ENCODE measurements around the gene BBS1. TPM values are rescaled to one million over a fixed set of nuclear protein-coding genes. Genes with fewer than 3 reads are reported as not detected.
"Not testable (repeated sequence)": the region's sequence is repeated elsewhere in the genome, so short reads cannot be mapped to it uniquely, and the experiment has no call there.

BBS1 gene
- total RNA-seq (11.0 TPM), polyA plus RNA-seq (14.1 TPM)
- long read RNA-seq, donor 1, result 0 reads
- long read RNA-seq, donor 2, result 0 reads
- long read RNA-seq, donor 3, partial matches to known transcripts, result 0 of 2 reads
- long read RNA-seq, donor 3, other reads (novel, unspliced or antisense), result 0 of 2 reads
- long read RNA-seq, donor 4, partial matches to known transcripts, result 0 of 7 reads
- long read RNA-seq, donor 4, other reads (novel, unspliced or antisense), result 5 of 7 reads
- long read RNA-seq, donor 5, transcript BBS1-201 (17 exons, 3,423 nt), result major isoform, 8 of 9 reads
- long read RNA-seq, donor 5, partial matches to known transcripts, result 0 of 9 reads
- long read RNA-seq, donor 5, other reads (novel, unspliced or antisense), result 0 of 9 reads
- long read RNA-seq, donor 6, partial matches to known transcripts, result 0 of 1 reads
- long read RNA-seq, donor 6, other reads (novel, unspliced or antisense), result 0 of 1 reads
- long read RNA-seq, donor 7, partial matches to known transcripts, result 0 of 3 reads
- long read RNA-seq, donor 7, other reads (novel, unspliced or antisense), result 0 of 3 reads
- long read RNA-seq, donor 8, partial matches to known transcripts, result 0 of 3 reads
- long read RNA-seq, donor 8, other reads (novel, unspliced or antisense), result 0 of 3 reads
- long read RNA-seq, donor 9, result 0 reads
- long read RNA-seq, donor 10, partial matches to known transcripts, result 0 of 2 reads
- long read RNA-seq, donor 10, other reads (novel, unspliced or antisense), result 0 of 2 reads

- WGBS, result 3% methylated on average over 31 of the region's 31 CpGs
- H3K36me3 ChIP-seq (ENCODE audit: control insufficient read depth in 2 of 2, insufficient read depth in 2 of 2, low read length in 1 of 2), result peaks cover 11 to 14% of the 10 kb centered on the region in 2 donors
- peak; percentile 43 to 84 (median 63) for DNase-seq (ENCODE audit: low read depth in 6 of 9, low spot score in 9 of 9)
Measured at GRCh38 chr11:66510271-66510989, at the start of gene BBS1. Gene BBS1, plus strand, starts transcription at chr11:66510635. Its CDS starts 25 bp downstream, at chr11:66510660.

GRCh38 chr11:66462010-66462409, 48.4 kb upstream of the BBS1 start:
- Histone ChIP-seq H3K4me1 (ENCODE audit: control insufficient read depth in 2 of 2, insufficient read depth in 2 of 2, low read length in 2 of 2) (peaks cover 0 to 19% of the 10 kb centered on the region in 2 donors), H3K27me3 (ENCODE audit: control insufficient read depth in 2 of 2, insufficient read depth in 1 of 2, low read length in 1 of 2) (no peaks in the 10 kb centered on the region), H3K27ac (ENCODE audit: low read depth in 1 of 2, low read length in 1 of 2) (no peak overlapping the region), H3K9me3 (ENCODE audit: control insufficient read depth in 2 of 2, insufficient read depth in 1 of 2, low read length in 1 of 2) (peaks cover 0 to 7% of the 10 kb centered on the region in 2 donors), H3K4me3 (ENCODE audit: low read length in 2 of 2) (no peak overlapping the region), H3K36me3 (ENCODE audit: control insufficient read depth in 2 of 2, insufficient read depth in 2 of 2, low read length in 1 of 2) (no peaks in the 10 kb centered on the region)
- no peak for DNase-seq (ENCODE audit: low read depth in 6 of 9, low spot score in 9 of 9)

More at GRCh38 chr11:66510271-66510989, at the start of gene BBS1:
- peak within 1 kb of the TSS; percentile 56 to 74 for H3K4me3 ChIP-seq (ENCODE audit: low read length in 2 of 2)
- H3K4me1 ChIP-seq (ENCODE audit: control insufficient read depth in 2 of 2, insufficient read depth in 2 of 2, low read length in 2 of 2), result peaks cover 5 to 10% of the 10 kb centered on the region in 2 donors
- H3K27ac ChIP-seq (ENCODE audit: low read depth in 1 of 2, low read length in 1 of 2), result peak within 1 kb of the TSS; percentile 3 to 22
- H3K27me3 ChIP-seq (ENCODE audit: control insufficient read depth in 2 of 2, insufficient read depth in 1 of 2, low read length in 1 of 2), result no peaks in the 10 kb centered on the region
- no peaks in the 10 kb centered on the region for H3K9me3 ChIP-seq (ENCODE audit: control insufficient read depth in 2 of 2, insufficient read depth in 1 of 2, low read length in 1 of 2)

DNA sequence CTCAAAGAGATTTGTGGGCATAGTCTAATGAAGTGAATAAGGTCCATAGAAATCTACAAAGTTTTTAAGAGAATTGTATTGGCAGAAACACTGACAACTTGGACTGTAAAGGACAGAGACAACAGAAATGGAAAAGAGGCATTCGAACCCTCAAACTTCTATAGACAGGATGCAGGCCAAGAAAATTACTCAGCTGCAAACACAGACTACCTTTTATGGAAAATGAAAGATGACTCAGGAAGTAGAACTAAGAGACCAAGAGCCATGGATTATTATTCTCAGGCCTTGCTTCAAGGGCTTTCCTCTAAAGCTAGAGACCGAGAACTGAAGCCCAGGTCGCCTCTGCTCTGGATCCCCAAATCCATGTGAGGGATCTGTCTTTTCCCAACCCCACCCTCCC, 47.5 kb upstream of the BBS1 start:
- Histone ChIP-seq H3K27ac (ENCODE audit: low read depth in 1 of 2, low read length in 1 of 2) (no peak overlapping the region), H3K36me3 (ENCODE audit: control insufficient read depth in 2 of 2, insufficient read depth in 2 of 2, low read length in 1 of 2) (no peaks in the 10 kb centered on the region), H3K4me3 (ENCODE audit: low read length in 2 of 2) (no peak overlapping the region), H3K4me1 (ENCODE audit: control insufficient read depth in 2 of 2, insufficient read depth in 2 of 2, low read length in 2 of 2) (peaks cover 6 to 27% of the 10 kb centered on the region in 2 donors), H3K9me3 (ENCODE audit: control insufficient read depth in 2 of 2, insufficient read depth in 1 of 2, low read length in 1 of 2) (peaks cover 0 to 7% of the 10 kb centered on the region in 2 donors), H3K27me3 (ENCODE audit: control insufficient read depth in 2 of 2, insufficient read depth in 1 of 2, low read length in 1 of 2) (peaks cover 0 to 7% of the 10 kb centered on the region in 2 donors)
- no peak for DNase-seq (ENCODE audit: low read depth in 6 of 9, low spot score in 9 of 9)
- 94% methylated on average over 3 of the region's 3 CpGs for WGBS

GRCh38 chr11:66464116-66464515, 46.3 kb upstream of the BBS1 start:
- not testable (repeated sequence) for H3K9me3 ChIP-seq (ENCODE audit: control insufficient read depth in 2 of 2, insufficient read depth in 1 of 2, low read length in 1 of 2); H3K27ac ChIP-seq (ENCODE audit: low read depth in 1 of 2, low read length in 1 of 2); H3K36me3 ChIP-seq (ENCODE audit: control insufficient read depth in 2 of 2, insufficient read depth in 2 of 2, low read length in 1 of 2); H3K4me3 ChIP-seq (ENCODE audit: low read length in 2 of 2); DNase-seq (ENCODE audit: low read depth in 6 of 9, low spot score in 9 of 9); H3K27me3 ChIP-seq (ENCODE audit: control insufficient read depth in 2 of 2, insufficient read depth in 1 of 2, low read length in 1 of 2)
- H3K4me1 ChIP-seq (ENCODE audit: control insufficient read depth in 2 of 2, insufficient read depth in 2 of 2, low read length in 2 of 2), result peaks cover 6 to 30% of the 10 kb centered on the region in 2 donors
- 99% methylated on average over 5 of the region's 5 CpGs for WGBS

DNA sequence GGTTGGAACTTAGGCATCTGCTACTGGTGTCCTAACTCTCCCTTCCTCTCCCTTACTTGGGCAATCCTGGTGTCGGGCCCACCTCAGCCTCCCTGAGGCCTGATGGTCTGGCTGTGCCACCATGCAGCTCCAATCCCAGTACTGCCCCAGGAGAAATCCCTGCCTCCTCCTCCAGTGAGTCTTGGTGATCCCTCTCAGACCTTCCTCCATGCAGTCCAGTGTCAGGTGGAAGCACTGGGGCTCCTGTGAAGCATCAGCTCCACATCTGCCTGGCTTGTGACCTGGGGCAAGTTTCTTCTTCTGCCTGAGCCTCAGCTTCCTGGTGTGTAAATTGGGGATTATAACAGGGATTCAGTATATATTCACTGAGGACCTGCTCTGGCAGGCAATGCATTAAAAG, 45.5 kb upstream of the BBS1 start:
- Histone ChIP-seq H3K4me3 (ENCODE audit: low read length in 2 of 2) (no peak overlapping the region), H3K27ac (ENCODE audit: low read depth in 1 of 2, low read length in 1 of 2) (no peak overlapping the region), H3K36me3 (ENCODE audit: control insufficient read depth in 2 of 2, insufficient read depth in 2 of 2, low read length in 1 of 2) (no peaks in the 10 kb centered on the region), H3K9me3 (ENCODE audit: control insufficient read depth in 2 of 2, insufficient read depth in 1 of 2, low read length in 1 of 2) (peaks cover 0 to 7% of the 10 kb centered on the region in 2 donors), H3K4me1 (ENCODE audit: control insufficient read depth in 2 of 2, insufficient read depth in 2 of 2, low read length in 2 of 2) (peaks cover 6 to 30% of the 10 kb centered on the region in 2 donors), H3K27me3 (ENCODE audit: control insufficient read depth in 2 of 2, insufficient read depth in 1 of 2, low read length in 1 of 2) (peaks cover 0 to 10% of the 10 kb centered on the region in 2 donors)
- WGBS, result 100% methylated on average over 1 of the region's 1 CpG
- no peak for DNase-seq (ENCODE audit: low read depth in 6 of 9, low spot score in 9 of 9)

DNA sequence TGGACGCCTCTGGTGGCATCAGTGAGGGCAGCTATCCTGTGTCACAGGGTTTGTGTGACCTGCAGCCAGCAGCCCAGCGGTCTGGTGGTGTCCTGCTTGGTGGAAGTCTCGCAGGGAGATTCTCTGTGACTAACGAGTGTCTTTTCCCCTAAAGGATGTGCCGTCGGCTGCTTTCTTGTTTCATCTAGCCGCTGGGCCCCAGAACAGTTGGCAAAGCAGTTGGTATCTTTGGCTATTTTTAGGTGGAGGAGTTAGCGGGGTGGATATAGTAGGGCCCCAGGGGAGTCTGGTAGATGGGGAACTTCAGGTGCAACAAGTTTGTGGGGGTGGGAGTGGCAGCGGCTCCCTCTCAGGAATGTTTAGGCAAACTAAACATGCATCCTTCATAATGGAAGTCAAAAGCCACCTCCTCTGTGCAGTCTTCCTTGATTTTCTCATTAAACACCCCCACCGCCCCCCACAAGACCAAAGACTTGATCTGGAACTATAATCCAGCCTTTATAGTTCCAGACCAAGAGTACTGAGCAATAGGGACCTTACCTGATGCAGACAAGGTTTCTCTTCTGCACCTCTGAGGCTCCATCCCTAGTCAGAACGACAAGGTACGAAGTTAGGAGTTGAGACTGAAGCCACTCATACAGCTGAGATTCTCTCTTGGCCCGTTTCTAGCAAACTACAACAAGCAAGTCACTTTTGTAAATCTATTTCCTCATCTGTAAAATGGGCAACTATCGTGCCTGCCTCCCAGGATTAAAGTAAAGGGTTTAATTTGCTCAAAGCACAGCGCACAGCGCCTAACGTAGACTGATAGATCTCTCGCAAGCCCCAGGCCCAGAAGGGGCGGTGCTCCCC, 44.8 kb upstream of the BBS1 start:
- 38% methylated on average over 19 of the region's 19 CpGs for WGBS
- H3K36me3 ChIP-seq (ENCODE audit: control insufficient read depth in 2 of 2, insufficient read depth in 2 of 2, low read length in 1 of 2), result no peaks in the 10 kb centered on the region
- H3K27me3 ChIP-seq (ENCODE audit: control insufficient read depth in 2 of 2, insufficient read depth in 1 of 2, low read length in 1 of 2), result peaks cover 0 to 10% of the 10 kb centered on the region in 2 donors
- H3K4me1 ChIP-seq (ENCODE audit: control insufficient read depth in 2 of 2, insufficient read depth in 2 of 2, low read length in 2 of 2), result peaks cover 6 to 30% of the 10 kb centered on the region in 2 donors
- H3K9me3 ChIP-seq (ENCODE audit: control insufficient read depth in 2 of 2, insufficient read depth in 1 of 2, low read length in 1 of 2), result peaks cover 0 to 7% of the 10 kb centered on the region in 2 donors
- peak overlapping the region in 1 of 2 donors; percentile 81 for H3K27ac ChIP-seq (ENCODE audit: low read depth in 1 of 2, low read length in 1 of 2)
- H3K4me3 ChIP-seq (ENCODE audit: low read length in 2 of 2), result peak overlapping the region; percentile 68 to 70
- DNase-seq (ENCODE audit: low read depth in 6 of 9, low spot score in 9 of 9), result peak in 3 of 9 donors; percentile 4 to 28 (median 18)

DNA sequence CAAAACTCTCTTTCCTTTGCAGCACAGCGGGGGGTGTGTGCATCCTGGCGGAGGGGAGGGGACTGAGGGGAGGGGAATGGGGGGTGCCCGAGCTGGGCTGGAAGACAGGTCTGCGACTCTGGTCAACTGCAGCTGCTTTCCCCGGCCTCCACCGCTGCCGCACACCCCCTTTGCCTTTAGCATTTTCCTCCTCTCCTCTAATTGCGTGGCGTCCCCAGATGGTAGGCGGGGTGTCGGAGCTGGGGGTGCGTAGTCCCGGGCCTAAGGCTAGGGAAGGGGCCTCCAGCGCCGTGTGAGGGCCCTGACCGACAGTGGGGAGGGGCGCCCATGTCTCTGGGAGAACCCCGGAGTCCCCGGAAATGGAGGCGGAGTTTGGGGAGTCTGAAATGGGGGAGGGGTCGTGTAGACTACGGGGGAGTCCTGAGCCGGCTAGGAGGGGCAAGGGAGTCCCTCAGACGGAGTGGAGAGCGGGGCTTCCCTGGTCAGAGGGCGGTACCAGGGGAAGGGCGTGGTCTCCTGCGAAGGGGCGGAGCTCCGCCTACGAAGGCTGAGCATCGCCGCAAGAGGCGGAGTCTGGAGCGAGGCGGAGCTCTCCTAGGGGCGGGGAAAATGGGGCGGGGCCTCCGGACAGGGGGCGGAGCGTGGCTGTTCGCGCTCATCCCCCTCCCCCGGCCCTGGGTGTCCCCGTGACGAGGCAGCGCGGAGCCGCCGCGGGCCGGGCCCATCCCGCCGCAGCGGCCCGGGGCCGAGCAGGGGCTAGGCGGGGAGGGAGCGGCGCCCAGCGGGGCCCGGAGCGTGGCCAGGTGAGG, 44.0 kb upstream of the BBS1 start, which contains the start of gene PELI3:
Gene PELI3 (plus strand): TSS at position 681 of the 809 bp plus-strand sequence. CDS start 1,224 bp downstream, outside the sequence.
- Histone ChIP-seq H3K27me3 (ENCODE audit: control insufficient read depth in 2 of 2, insufficient read depth in 1 of 2, low read length in 1 of 2) (peaks cover 0 to 10% of the 10 kb centered on the region in 2 donors), H3K27ac (ENCODE audit: low read depth in 1 of 2, low read length in 1 of 2) (peak within 1 kb of the TSS; percentile 75 to 81), H3K4me3 (ENCODE audit: low read length in 2 of 2) (peak within 1 kb of the TSS; percentile 68 to 70), H3K4me1 (ENCODE audit: control insufficient read depth in 2 of 2, insufficient read depth in 2 of 2, low read length in 2 of 2) (peaks cover 6 to 30% of the 10 kb centered on the region in 2 donors), H3K36me3 (ENCODE audit: control insufficient read depth in 2 of 2, insufficient read depth in 2 of 2, low read length in 1 of 2) (no peaks in the 10 kb centered on the region), H3K9me3 (ENCODE audit: control insufficient read depth in 2 of 2, insufficient read depth in 1 of 2, low read length in 1 of 2) (peaks cover 0 to 7% of the 10 kb centered on the region in 2 donors)
- peak; percentile 77 to 95 (median 89) for DNase-seq (ENCODE audit: low read depth in 6 of 9, low spot score in 9 of 9)
- WGBS, result 1% methylated on average over 63 of the region's 63 CpGs
